Measurements from ENCODE around the gene MORN5.

MORN5 gene

DNA sequence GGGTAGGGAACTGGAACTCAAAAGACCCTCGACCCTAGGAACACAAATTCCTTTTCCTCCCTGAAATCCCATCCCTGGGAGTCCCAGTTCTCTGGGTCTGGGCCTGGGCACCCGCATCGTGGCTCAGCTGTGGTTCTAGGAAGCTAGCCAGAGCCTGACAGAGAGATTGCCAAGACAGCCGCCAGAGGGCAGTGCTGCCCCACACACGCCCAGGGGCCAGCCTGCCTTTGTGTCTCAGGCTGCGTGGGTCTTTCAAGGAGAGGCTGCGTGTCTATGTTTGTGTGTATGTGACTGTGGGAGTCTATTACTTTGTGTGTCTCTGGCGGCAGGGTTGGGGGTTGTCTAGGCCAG lies 34.6 kb upstream of the MORN5 start:
- peak; percentile 51 for DNase-seq

GRCh38 chr9:122125509-122126330 lies 34.0 kb upstream of the MORN5 start:
- no peak for DNase-seq

DNA sequence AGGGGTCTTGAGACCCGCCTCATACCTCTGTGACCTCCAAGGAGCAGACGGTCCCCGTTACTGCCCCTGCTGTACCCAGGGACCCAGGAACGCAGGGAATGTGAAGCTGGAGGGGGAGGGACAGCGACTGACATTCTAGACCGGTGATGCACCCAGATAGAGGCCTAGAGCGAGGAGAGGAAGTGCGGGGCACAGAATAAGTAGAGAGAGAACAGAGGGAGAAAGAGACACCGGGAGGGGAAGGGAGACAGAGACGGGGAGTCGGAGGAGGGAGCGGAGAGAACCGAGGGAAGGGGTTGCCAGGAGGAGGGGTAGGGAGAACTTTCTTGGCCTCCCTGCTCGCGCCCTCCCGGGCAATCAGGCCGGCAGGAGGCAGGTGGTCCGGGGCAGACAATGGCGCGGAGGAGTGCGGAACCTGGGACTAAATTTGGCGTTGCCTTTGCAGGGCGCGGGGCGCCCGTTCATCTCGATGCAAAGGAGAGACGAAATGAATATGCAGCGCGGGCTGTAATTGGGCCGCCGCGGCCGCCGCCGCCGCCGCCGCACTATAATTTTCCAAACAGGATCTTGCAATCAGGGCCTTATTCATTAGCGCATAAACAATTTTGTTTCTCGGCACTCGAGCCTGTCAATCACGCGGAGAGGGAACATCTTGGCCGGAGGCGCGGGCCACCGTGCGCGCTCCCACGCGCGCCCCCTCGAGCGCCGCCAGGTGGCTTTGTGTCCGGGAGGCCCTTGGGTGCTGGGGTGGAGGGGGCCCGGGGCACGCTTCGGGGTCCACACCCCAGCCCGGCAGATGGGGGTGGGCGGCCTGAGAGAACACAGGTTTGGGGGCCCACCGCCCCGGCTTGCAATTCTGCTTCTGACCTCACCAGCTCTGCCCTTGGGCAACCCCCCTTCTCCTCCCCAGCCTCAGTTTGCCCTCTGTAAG lies 33.1 kb upstream of the MORN5 start:
- DNase-seq, result no peak

GRCh38 chr9:122127396-122127798 lies 32.3 kb upstream of the MORN5 start:
- no peak for DNase-seq

DNA sequence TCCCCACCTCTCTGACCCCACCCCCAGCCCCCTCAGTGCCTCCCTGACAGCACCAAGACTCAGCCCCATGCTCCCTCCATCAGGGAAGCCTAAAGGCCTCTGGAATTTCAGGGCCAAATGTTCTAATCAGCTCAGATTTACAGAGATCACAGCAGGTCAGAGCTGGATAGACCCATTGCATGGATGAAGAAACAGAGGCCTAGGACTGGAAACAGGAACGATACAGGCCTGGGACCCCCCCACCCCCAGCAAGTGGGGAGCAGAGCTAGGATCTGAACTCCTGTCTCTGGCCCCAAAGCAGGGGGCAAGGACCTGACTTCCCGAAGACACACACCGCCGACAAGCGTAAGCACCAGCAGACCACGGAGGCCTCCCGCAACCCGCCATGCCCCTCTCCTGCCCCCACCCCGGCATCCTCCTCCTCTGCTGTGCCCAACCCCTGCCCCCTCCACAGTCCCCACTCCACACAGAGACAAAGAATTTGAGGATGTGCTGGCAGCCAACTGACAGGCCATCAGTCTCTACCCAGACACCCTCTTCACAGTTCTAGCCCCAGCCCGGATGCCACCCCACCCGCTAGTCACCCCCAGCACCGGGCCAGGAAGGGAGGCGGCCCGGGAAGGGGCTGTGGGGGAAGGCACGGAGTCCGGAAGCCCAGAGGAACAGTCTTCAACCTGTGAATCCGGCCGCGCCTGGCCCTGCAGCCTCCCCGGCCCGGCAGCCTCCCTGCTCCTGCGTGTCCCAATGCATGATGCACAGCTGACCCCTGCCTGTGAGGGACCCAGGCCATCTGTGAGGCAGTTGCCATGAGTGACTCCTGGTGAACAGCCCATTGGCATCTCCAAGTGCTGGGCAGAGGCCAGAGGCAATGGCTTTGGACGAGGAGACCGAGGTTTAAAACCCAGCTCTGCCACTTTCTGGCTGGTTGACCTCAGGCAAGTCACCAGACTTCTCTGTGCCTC lies 31.4 kb upstream of the MORN5 start:
- DNase-seq, result no peak

- no peak for DNase-seq
Observed at GRCh38 chr9:122128969-122129343, 30.8 kb upstream of the MORN5 start.

GRCh38 chr9:122129969-122130368 lies 29.7 kb upstream of the MORN5 start:
- DNase-seq, result no peak

GRCh38 chr9:122130837-122131236 lies 28.9 kb upstream of the MORN5 start:
- DNase-seq, result no peak

GRCh38 chr9:122131401-122132001 lies 28.2 kb upstream of the MORN5 start:
- no peak for DNase-seq

DNA sequence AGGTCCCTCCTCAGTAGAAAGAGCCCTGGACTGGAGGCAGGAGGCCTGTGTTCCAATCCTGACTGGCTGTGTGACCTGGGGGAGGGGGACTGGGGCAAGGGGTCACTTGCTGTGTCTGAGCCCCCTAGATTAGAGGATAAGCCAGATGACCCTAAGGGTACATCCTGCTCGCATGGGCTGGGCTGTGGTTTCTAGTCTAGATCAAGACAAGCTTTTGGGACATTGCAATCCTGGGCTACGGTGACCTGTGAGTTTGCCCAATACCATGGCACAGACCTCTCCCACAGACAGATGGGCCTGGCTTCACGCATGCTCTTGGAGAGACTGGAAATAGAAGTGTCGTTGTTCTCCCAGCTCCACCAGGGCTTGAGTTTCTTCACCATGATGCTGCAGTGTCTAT lies 27.2 kb upstream of the MORN5 start:
- no peak for DNase-seq

DNA sequence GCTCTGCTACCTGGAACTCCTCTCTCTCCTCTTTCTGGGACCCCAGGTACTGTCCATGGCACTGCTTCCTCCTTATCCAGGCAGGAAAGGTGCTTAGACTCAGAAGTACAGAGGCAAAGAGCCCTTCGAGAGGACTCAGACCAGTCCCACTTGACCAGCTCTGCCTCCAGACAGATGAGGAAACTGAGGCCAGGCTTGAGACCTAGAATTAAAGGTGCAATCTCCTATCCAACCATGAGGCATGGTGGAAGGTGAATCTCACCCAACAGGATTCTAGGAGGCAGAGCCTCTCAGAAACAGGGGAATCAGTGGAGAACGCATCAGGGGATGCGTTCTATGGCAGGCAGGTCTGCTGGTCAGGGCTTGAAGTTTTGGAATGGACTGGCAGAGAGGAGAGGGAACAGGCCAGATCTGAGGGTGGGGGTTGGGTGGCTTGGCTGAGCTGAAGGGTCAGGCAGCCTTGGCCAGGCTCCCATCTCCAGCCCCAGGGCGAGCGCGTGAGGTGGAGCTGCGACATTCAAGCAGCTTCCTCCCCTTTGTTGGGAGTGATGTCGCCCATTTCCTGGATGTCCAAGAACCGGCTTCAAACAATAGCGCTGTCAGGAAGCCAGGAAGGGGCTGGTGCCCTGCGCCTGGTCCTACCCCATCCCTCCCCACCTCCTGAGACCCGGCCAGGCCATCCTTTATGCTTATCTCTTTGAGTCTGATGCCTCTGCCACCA lies 26.3 kb upstream of the MORN5 start:
- DNase-seq, result no peak

- DNase-seq, result no peak
Observed at GRCh38 chr9:122133984-122134535, 25.6 kb upstream of the MORN5 start.

- no peak for DNase-seq
Observed at GRCh38 chr9:122134822-122135528, 24.7 kb upstream of the MORN5 start.

DNA sequence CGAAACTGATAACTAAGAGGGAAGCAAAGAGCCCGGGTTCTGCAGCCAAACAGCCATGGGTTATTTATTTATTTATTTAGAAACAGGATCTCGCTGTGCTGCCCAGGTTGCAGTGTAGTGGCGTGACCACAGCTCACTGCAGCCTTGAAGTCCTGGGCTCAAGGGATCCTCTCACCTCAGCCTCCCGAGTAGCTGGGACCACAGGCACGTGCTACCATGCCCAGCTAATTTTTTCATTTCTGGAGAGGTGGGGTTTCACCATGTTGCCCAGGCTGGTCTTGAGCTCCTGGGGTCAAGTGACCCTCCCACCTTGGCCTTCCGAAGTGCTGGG lies 24.2 kb upstream of the MORN5 start:
- DNase-seq, result no peak

- no peak for DNase-seq
Observed at GRCh38 chr9:122138560-122139268, 21.0 kb upstream of the MORN5 start.

- no peak for DNase-seq
Observed at GRCh38 chr9:122140368-122141193, 19.1 kb upstream of the MORN5 start.

GRCh38 chr9:122141671-122142070 lies 18.0 kb upstream of the MORN5 start:
- no peak for DNase-seq

DNA sequence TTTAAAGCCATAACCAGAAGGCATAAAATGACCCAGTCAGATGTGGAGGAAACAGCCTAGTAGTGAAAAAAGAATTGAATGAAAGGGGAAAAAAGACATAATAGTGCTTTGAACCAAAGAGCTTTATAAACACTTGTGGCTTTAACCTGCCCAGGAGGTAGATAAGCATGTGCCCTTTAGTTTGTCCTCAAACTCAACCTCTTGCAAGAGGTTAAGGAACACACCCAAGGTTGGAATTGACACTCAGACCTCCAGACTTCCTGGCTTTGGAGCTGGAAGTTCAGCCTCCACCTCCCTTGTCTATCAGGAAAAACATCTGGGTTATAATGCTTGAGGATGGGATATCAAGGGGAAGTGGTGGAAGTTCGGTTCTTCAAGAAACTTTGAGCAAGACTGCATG lies 16.4 kb upstream of the MORN5 start:
- no peak for DNase-seq

- DNase-seq, result no peak
Observed at GRCh38 chr9:122143876-122144405, 15.8 kb upstream of the MORN5 start.
